Endometrial microvascular endothelial cells (primary cell): ENCODE data around the gene C14orf93. TPM values are rescaled to one million over a fixed set of nuclear protein-coding genes. Genes with fewer than 3 reads are reported as not detected.
"Not testable (repeated sequence)": the region's sequence is repeated elsewhere in the genome, so short reads cannot be mapped to it uniquely, and the experiment has no call there.

Experiments
- in situ Hi-C: cut with HindIII; loops from 2 replicates; pipeline ENCODE4 v1.10.0; 2017; ENCODE audit warnings: low sequenced_read_pairs, low pct_unique_long_range_greater_than_20kb; ENCODE audit errors: inconsistent ontology term
- total RNA-seq: library from RNA; depleted of rRNA; stranded (reverse); fragments of >200 nt; gene quantifications from one replicate; pipeline ENCODE4 v1.2.3, GENCODE V29; 2015; ENCODE audit errors: inconsistent ontology term

C14orf93 gene
- total RNA-seq, 1 donor from 2014 or later: 7.4 TPM

GRCh38 chr14:23023022-23023794 is 13.3 kb upstream of the C14orf93 start:
- in situ Hi-C loops: no loop called here

- in situ Hi-C loops: no loop called here
Observed at GRCh38 chr14:23021889-23022442, 12.0 kb upstream of the C14orf93 start.

DNA sequence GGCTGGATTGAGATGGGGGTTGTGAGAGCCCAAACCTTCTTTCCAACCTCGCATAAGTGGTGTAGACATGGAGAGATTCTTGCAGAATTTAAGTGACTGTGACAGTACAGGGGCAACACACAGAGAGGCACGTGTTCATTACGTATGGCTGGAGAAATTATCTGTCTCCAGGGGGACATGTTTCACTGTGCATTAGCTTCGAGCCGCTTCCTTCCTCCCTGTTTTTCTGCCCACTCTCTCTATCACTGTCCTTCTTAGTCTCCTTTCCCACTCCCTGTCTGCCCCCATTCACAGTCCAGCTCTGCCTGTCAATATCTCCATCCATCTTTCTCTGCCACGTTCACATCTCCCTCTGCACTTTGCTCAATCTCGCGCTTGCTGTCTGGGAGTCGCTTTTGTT is 11.5 kb upstream of the C14orf93 start:
- in situ Hi-C loops: no loop called here

DNA sequence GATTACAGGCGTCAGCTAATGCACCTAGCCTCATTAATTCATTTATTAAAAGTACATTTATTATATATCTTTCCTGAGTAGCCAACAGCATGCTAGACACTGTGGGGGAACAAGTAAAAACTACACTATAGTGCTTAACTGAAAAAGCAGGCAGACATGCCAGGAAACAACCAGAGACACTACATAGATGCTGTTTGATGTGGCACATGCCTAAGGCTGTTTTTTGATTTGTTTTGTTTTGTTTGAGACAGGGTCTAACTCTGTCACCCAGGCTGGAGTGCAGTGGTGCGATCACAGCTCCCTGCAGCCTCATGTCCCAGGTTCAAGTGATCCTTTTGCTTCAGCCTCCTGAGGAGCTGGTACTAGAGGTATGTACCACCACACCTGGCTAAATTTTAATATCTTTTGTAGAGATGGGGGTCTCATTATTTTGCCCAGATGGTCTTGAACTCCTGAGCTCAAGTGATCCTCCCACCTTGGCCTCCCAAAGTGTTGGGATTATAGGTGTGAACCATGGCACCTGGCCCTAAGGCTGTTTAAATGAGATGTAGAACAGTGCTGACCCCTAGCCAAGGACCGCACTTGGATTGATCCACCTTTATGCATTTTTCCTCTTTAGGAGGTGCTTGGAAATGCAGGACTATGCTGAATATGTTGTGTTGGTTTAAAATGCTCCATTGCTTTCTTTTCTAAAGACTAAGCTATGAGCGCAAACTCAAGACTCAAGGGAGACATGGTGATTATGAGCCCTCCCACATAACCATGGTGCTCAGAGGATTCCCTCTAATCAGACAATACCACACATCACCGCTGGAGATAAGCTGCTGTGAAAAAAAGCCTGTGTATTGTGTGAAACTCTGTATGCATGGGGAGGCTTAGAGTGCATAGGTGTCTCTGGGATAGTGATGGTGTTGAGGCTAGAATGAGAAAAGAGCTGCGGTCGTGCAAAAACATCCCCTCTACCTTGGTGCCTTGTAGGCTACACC is 10.5 kb upstream of the C14orf93 start:
- in situ Hi-C loops: no loop called here

GRCh38 chr14:23018107-23018506 is 8.2 kb upstream of the C14orf93 start:
- in situ Hi-C loops: no loop called here

GRCh38 chr14:23017091-23017490 is 7.1 kb upstream of the C14orf93 start:
- in situ Hi-C loops: no loop called here

- in situ Hi-C loops: no loop called here
Observed at GRCh38 chr14:23015618-23016017, 5.7 kb upstream of the C14orf93 start.

DNA sequence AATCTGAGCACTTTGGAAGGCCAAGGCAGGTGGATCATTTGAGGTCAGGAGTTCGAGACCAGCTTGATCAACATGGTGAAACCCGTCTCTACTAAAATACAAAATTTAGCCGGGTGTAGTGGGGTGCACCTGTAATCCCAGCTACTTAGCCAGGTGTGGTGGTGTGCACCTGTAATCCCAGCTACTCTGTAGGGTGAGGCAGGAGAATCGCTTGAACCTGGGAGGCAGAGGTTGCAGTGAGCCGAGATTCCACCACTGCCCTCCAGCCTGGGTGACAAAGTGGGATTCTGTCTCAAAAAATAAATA is 3.8 kb upstream of the C14orf93 start:
- in situ Hi-C loops: not testable (repeated sequence)

GRCh38 chr14:23013054-23013748 is 3.3 kb upstream of the C14orf93 start:
- in situ Hi-C loops: no loop called here

DNA sequence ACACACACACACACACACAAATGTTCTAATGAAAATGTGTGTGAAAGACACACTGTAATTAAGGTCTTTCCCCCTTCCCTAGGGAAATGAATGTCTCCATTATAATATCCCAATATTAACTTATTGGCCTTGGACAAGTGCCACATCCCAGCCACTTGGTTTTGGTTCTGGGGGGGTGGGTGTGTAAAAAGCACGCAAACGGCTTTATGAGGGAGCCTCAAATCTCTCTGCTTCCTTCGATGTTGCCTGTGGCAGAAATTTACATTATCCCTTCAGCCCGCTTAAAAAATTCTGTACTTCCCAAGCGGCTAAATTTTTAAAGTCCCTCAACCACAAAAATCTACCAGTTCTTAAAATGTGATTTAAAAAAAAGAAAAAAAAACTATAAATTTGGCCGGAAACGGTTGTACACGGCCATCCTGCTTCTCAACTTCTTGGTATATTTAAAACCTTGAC is 432 bp downstream of the C14orf93 start:
- in situ Hi-C loops: no loop called here

GRCh38 chr14:23008831-23009230 is 1.1 kb downstream of the C14orf93 start:
- in situ Hi-C loops: no loop called here

- in situ Hi-C loops: no loop called here
Observed at GRCh38 chr14:23006544-23007419, 3.2 kb downstream of the C14orf93 start.

DNA sequence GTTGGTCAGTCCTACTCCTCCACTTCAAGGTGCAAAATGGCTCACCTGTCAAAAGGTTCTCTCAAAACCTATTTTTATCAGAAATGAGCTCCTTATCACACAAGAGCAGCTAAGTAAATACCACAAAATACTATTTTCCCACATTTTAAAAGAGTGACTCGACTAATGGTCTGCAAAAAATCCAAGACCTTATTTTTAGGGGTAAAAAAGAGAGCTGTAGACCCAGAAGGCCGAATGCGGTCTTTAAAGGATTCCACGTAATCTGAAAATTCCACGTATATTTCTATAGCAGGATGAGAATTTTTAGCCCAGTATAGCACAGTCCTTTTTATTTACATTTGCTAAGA is 3.8 kb downstream of the C14orf93 start:
- in situ Hi-C loops: no loop called here

GRCh38 chr14:23005451-23006187 is 4.3 kb downstream of the C14orf93 start:
- in situ Hi-C loops: no loop called here

DNA sequence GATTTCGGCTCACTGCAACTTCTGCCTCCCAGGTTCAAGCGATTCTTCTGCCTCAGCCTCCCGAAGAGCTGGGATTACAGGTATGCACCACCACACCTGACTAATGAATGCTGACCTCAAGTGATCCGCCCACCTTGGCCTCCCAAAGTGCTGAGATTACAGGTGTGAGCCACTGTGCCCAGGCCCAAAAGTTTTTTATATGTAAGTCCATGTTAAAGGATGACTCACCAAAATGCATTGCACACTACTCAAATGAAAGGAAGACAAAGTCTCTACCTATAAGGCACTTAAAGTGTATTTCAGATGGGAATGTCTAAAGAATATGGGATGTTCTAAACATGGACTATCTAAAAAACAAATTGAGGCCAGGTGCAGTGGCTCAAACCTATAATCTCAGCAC is 5.7 kb downstream of the C14orf93 start:
- in situ Hi-C loops: not testable (repeated sequence)

GRCh38 chr14:23002592-23002991 is 7.4 kb downstream of the C14orf93 start:
- in situ Hi-C loops: no loop called here

DNA sequence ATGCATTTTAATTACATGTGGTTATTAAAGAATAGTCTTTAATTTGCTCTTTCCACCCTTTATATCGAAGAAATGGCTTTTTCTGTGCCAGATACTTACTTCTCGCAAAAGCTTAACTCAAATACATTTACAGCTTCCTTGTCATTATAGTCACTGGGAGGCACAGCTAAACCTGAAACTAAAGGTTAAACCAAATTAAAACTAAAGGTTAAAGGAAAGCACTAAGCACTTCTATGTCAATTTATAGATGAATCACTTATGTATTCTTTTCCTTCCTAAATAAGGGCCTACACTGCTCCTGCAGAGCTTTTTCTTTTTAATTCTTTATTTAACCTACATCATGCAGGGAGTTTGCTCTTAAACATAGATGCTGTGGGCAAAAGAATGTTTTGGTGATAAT is 9.1 kb downstream of the C14orf93 start:
- in situ Hi-C loops: no loop called here
